PC-3 (cell line): ENCODE measurements around the gene TXNDC2.

Experiments used
- EZH2 ChIP-seq: fragments of 300-600 bp; sonication (generic); IDR thresholded peaks from one replicate; pipeline ENCODE4 v1.6.1; 2017; ENCODE audit warnings: antibody characterized with exemption, mild to moderate bottlenecking, low read length; ENCODE audit not compliant: unreplicated experiment
- EZH2phosphoT487 ChIP-seq: fragments of 300-600 bp; sonication (generic); IDR thresholded peaks from 2 replicates; pipeline ENCODE4 v1.6.1; 2018; ENCODE audit warnings: mild to moderate bottlenecking, antibody characterized with exemption, low read length, borderline replicate concordance
- TF ChIP-seq, protein P1 (sequence below): fragments of 300-600 bp; sonication (generic); conservative IDR thresholded peaks from 2 replicates; pipeline ENCODE4 v1.5.1; 2017; ENCODE audit warnings: antibody characterized with exemption, low read depth, mild to moderate bottlenecking, low read length

DNA sequence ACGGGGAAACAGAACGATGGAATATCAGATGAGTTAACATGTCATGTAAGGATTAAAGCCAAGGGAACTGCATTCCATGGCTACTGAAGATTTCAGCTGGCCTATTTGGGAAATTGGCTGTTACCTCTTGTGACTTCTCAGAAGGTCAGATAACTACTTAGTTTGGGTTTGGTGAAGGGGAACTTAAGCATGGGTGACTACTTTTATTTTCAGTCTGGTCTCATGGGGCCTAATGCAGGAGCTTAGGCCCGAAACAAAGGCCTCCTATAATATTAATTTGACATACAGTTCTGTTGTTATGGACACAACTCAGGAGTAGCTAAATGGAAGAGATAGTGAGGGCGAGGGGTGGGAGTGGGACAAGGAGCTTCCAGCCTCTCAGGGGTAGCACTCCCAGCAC is 44.0 kb upstream of the TXNDC2 start:
- TF ChIP-seq EZH2phosphoT487 (no peak), EZH2 (no peak)
- TF ChIP-seq, protein P1, sequence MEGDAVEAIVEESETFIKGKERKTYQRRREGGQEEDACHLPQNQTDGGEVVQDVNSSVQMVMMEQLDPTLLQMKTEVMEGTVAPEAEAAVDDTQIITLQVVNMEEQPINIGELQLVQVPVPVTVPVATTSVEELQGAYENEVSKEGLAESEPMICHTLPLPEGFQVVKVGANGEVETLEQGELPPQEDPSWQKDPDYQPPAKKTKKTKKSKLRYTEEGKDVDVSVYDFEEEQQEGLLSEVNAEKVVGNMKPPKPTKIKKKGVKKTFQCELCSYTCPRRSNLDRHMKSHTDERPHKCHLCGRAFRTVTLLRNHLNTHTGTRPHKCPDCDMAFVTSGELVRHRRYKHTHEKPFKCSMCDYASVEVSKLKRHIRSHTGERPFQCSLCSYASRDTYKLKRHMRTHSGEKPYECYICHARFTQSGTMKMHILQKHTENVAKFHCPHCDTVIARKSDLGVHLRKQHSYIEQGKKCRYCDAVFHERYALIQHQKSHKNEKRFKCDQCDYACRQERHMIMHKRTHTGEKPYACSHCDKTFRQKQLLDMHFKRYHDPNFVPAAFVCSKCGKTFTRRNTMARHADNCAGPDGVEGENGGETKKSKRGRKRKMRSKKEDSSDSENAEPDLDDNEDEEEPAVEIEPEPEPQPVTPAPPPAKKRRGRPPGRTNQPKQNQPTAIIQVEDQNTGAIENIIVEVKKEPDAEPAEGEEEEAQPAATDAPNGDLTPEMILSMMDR = no peak
